Adrenal gland (tissue), 5 donors: Measurements from ENCODE around the gene TNS2.

Experiments
- CTCF ChIP-seq, 6 experiments: fragments of 450-650 bp in 4 of 6; fragments of 200-600 bp in 2 of 6; sonication (generic) in 1 of 6; IDR thresholded peaks; 1 replicate in 5 of 6; 2 replicates in 1 of 6; pipeline versions ENCODE4 v1.5.1 to v1.8.0; 2016 to 2021; ENCODE audit warnings: antibody characterized with exemption in 6 of 6, mild to moderate bottlenecking in 2 of 6, moderate library complexity in 1 of 6
- POLR2A ChIP-seq, 2 donors: fragments of 450-650 bp; IDR thresholded peaks; one replicate each; pipeline ENCODE4 v1.6.1; 2017; ENCODE audit warnings: antibody characterized with exemption in 2 of 2, mild to moderate bottlenecking in 2 of 2, moderate library complexity in 1 of 2
- donor health status: DM: no; HTN: no; CAD: no.

- TF ChIP-seq POLR2A (IDR thresholded peaks at IDR 0.05) (no peak), CTCF (IDR thresholded peaks at IDR 0.05) (no peak)
Measured at GRCh38 chr12:53050426-53051057, 677 bp downstream of the TNS2 start.
